ENCODE measurements around the gene IMPACT. TPM values are rescaled to one million over a fixed set of nuclear protein-coding genes. Genes with fewer than 3 reads are reported as not detected.

IMPACT gene
- total and polyA plus RNA-seq, 2 of the 8 experiments (the other 6 are each of a cell fraction or from before 2014, with no cell fraction given) = 31.1 to 44.6 TPM

DNA sequence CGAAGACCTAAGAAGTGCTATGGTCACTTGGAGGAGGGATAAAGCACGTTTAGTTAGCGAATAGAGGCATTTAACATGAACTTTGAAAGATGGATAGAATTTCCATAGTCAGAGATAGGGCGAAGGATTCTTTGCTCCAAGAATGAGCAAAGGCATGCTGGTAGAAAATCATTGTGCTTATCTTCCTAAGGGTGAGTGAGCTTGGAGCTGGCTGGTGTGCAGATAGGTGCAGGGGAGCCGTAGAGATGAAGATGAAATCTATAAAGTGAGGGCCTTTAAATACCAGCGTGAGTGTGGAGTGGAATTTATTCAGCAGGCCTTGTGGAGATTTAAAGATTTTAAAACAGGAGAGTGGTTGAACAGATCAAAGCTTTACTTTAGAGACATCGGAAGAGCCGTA lies 35.5 kb downstream of the IMPACT start:
- Histone ChIP-seq H3K9me3 (ENCODE audit: insufficient read depth in 2 of 2, low read depth in 1 of 2, low read length in 1 of 2) (no peaks in the 10 kb centered on the region), H2BK15ac (ENCODE audit: low read length) (no peak overlapping the region), H3K23ac (ENCODE audit: insufficient read length) (no peak overlapping the region), H2BK20ac (ENCODE audit: low read length) (no peak overlapping the region), H3K27me3 (replicated peaks in 1 of 4; ENCODE audit: control insufficient read depth in 3 of 4, extremely low read depth in 1 of 4, insufficient read depth in 3 of 4, low read length in 3 of 4) (no peaks in the 10 kb centered on the region), H3K4me2 (ENCODE audit: insufficient read depth in 1 of 2, low read depth in 2 of 2, low read length in 2 of 2) (no peak overlapping the region), H3K4me1 (replicated peaks in 1 of 4; ENCODE audit: control insufficient read depth in 3 of 4, insufficient read depth in 4 of 4, low read length in 3 of 4) (0 out of 7 replicates have a peak, but pooled peaks cover 0 to 3% (median 0%) of the 10 kb centered on the region in 4 experiments), H3K36me3 (ENCODE audit: control insufficient read depth in 2 of 4, insufficient read depth in 4 of 4, low read length in 3 of 4) (no peaks in the 10 kb centered on the region), H3K14ac (ENCODE audit: insufficient read length) (no peak overlapping the region), H4K20me1 (replicated peaks in 1 of 2; ENCODE audit: control insufficient read depth in 1 of 2, insufficient read depth in 2 of 2, low read length in 2 of 2) (no peaks in the 10 kb centered on the region), H3K27ac (ENCODE audit: low read depth, low read length) (no peak overlapping the region), H3K9ac (replicated peaks in 1 of 4; ENCODE audit: extremely low read depth in 1 of 4, low read depth in 3 of 4, low read length in 3 of 4) (no peak overlapping the region), H3K56ac (replicated peaks; ENCODE audit: insufficient read length, low read depth, low read length) (no peak overlapping the region), H4K8ac (ENCODE audit: extremely low read depth, insufficient read depth, low read length) (no peak overlapping the region), H2AK5ac (ENCODE audit: low read depth, low read length) (no peak overlapping the region), H3K23me2 (ENCODE audit: low read depth, low read length) (no peaks in the 10 kb centered on the region), H3K18ac (ENCODE audit: extremely low read depth, low read length) (no peak overlapping the region), H2BK120ac (replicated peaks; ENCODE audit: low read depth, low read length) (no peak overlapping the region), H3K79me2 (ENCODE audit: control insufficient read depth in 1 of 2, insufficient read depth in 2 of 2, low read length in 2 of 2) (no peaks in the 10 kb centered on the region), H4K5ac (ENCODE audit: insufficient read length, low read depth, low read length) (no peak overlapping the region), H4K91ac (replicated peaks; ENCODE audit: insufficient read length, low read length) (no peak overlapping the region), H2BK5ac (ENCODE audit: low read depth, low read length) (no peak overlapping the region), H2BK12ac (ENCODE audit: low read depth, low read length) (no peak overlapping the region), H3K79me1 (ENCODE audit: low read depth, low read length) (no peaks in the 10 kb centered on the region), H3K4me3 (ENCODE audit: extremely low read depth in 1 of 4, insufficient read depth in 2 of 4, low read depth in 3 of 4, low read length in 4 of 4) (no peak overlapping the region), H2AFZ (ENCODE audit: low read length) (no peak overlapping the region), H3K4ac (replicated peaks; ENCODE audit: insufficient read length, low read depth, low read length) (no peak overlapping the region)
- CTCF ChIA-PET (ENCODE audit: partially characterized antibody) = interaction anchor here (6.0 kb wide), 1 partner anchor 26 kb away, joined by 42 read pairs; no protein-coding TSS in a partner anchor
- POLR2A ChIA-PET (ENCODE audit: partially characterized antibody) = interaction anchor here (1.0 kb wide), 1 partner anchor 40 kb away, joined by 3 read pairs; no protein-coding TSS in a partner anchor
- FAIRE-seq = no peak
- no peak for DNase-seq (ENCODE audit: low read depth in 1 of 2, low spot score in 2 of 2)
- 94% methylated on average over 8 of the region's 8 CpGs; no CpG with 5 or more reads in 1 of the 2 experiments for WGBS, 2 experiments (ENCODE audit: extremely low coverage in 1 of 2, insufficient coverage in 1 of 2, insufficient read length in 1 of 2, insufficient replicate concordance in 2 of 2, low coverage in 1 of 2, low lambda C conversion rate in 2 of 2, missing lambda C conversion rate in 1 of 2)
- TF ChIP-seq, protein P1, sequence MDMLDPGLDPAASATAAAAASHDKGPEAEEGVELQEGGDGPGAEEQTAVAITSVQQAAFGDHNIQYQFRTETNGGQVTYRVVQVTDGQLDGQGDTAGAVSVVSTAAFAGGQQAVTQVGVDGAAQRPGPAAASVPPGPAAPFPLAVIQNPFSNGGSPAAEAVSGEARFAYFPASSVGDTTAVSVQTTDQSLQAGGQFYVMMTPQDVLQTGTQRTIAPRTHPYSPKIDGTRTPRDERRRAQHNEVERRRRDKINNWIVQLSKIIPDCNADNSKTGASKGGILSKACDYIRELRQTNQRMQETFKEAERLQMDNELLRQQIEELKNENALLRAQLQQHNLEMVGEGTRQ (IDR thresholded peaks at IDR 0.05; ENCODE audit: low read length) = no peak
- TF ChIP-seq, protein P2, sequence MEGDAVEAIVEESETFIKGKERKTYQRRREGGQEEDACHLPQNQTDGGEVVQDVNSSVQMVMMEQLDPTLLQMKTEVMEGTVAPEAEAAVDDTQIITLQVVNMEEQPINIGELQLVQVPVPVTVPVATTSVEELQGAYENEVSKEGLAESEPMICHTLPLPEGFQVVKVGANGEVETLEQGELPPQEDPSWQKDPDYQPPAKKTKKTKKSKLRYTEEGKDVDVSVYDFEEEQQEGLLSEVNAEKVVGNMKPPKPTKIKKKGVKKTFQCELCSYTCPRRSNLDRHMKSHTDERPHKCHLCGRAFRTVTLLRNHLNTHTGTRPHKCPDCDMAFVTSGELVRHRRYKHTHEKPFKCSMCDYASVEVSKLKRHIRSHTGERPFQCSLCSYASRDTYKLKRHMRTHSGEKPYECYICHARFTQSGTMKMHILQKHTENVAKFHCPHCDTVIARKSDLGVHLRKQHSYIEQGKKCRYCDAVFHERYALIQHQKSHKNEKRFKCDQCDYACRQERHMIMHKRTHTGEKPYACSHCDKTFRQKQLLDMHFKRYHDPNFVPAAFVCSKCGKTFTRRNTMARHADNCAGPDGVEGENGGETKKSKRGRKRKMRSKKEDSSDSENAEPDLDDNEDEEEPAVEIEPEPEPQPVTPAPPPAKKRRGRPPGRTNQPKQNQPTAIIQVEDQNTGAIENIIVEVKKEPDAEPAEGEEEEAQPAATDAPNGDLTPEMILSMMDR (IDR thresholded peaks at IDR 0.05; ENCODE audit: control extremely low read depth in 1 of 3, insufficient read depth in 1 of 3, low read depth in 1 of 3, low read length in 3 of 3) = no peak
- no peak for TF ChIP-seq CHD2 (IDR thresholded peaks at IDR 0.05; ENCODE audit: low read length)
- TF ChIP-seq SIN3A (conservative IDR thresholded peaks at IDR 0.05 in 1 of 2, IDR thresholded peaks at IDR 0.05 in 1 of 2; ENCODE audit: low read depth in 1 of 2, low read length in 2 of 2) = no peak
- TF ChIP-seq POU5F1 (IDR thresholded peaks at IDR 0.05; ENCODE audit: low read depth, low read length) = no peak
- TF ChIP-seq CBX5 (IDR thresholded peaks at IDR 0.05; ENCODE audit: low read depth, low read length) = no peak
- no peak for TF ChIP-seq SP1 (IDR thresholded peaks at IDR 0.05; ENCODE audit: low read depth, low read length)
- no peak for TF ChIP-seq RFX5 (IDR thresholded peaks at IDR 0.05; ENCODE audit: borderline replicate concordance, low read depth, low read length)
- TF ChIP-seq, protein P3, sequence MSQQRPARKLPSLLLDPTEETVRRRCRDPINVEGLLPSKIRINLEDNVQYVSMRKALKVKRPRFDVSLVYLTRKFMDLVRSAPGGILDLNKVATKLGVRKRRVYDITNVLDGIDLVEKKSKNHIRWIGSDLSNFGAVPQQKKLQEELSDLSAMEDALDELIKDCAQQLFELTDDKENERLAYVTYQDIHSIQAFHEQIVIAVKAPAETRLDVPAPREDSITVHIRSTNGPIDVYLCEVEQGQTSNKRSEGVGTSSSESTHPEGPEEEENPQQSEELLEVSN (IDR thresholded peaks at IDR 0.05) = no peak

Data from H1 (cell line).